ENCODE results near the gene FCN1.
"Not testable (repeated sequence)": the region's sequence is repeated elsewhere in the genome, so short reads cannot be mapped to it uniquely, and the experiment has no call there.

The FCN1 gene

GRCh38 chr9:134858051-134858841, 59.5 kb downstream of the FCN1 start:
- Histone ChIP-seq H3K4me1 (ENCODE audit: insufficient read depth, low read length) (no peaks in the 10 kb centered on the region), H2AFZ (ENCODE audit: low read depth, low read length) (no peak overlapping the region), H3K4me3 (ENCODE audit: low read length) (no peak overlapping the region), H3K27me3 (ENCODE audit: insufficient read depth, low read length) (no peaks in the 10 kb centered on the region), H3K36me3 (ENCODE audit: insufficient read depth, low read length) (no peaks in the 10 kb centered on the region), H3K9me3 (ENCODE audit: low read length) (no peaks in the 10 kb centered on the region)

DNA sequence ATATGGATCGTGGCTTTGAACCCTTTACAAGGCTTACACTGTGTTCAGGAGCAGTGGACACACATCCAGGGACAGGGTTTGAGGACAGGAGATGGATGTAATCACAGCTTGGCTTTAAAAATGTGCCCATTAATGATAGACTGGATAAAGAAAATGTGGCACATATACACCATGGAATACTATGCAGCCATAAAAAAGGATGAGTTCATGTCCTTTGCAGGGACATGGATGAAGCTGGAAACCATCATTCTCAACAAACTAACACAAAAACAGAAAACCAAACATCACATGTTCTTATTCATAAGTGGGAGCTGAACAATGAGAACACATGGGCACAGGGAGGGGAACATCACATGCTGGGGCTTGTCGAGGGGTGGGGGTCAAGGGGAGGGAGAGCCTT, 60.3 kb downstream of the FCN1 start:
- not testable (repeated sequence) for H3K4me3 ChIP-seq (ENCODE audit: low read length); H3K4me1 ChIP-seq (ENCODE audit: insufficient read depth, low read length); H3K36me3 ChIP-seq (ENCODE audit: insufficient read depth, low read length); H3K9me3 ChIP-seq (ENCODE audit: low read length); H2AFZ ChIP-seq (ENCODE audit: low read depth, low read length); H3K27me3 ChIP-seq (ENCODE audit: insufficient read depth, low read length)

GRCh38 chr9:134855900-134856377, 61.8 kb downstream of the FCN1 start:
- Histone ChIP-seq H3K4me3 (ENCODE audit: low read length) (no peak overlapping the region), H2AFZ (ENCODE audit: low read depth, low read length) (no peak overlapping the region), H3K9me3 (ENCODE audit: low read length) (no peaks in the 10 kb centered on the region), H3K27me3 (ENCODE audit: insufficient read depth, low read length) (no peaks in the 10 kb centered on the region), H3K4me1 (ENCODE audit: insufficient read depth, low read length) (no peaks in the 10 kb centered on the region), H3K36me3 (ENCODE audit: insufficient read depth, low read length) (no peaks in the 10 kb centered on the region)
